Prostate gland (tissue), 2 donors: ENCODE measurements around the gene TMEM179B. TPM values are rescaled to one million over a fixed set of nuclear protein-coding genes. Genes with fewer than 3 reads are reported as not detected.

Experiments
- DNase-seq: peaks from one replicate; pipeline ENCODE4 v3.0.0-alpha.2; 2019; ENCODE audit warnings: low spot score
- H3K27ac ChIP-seq, 2 donors: fragments of 200-600 bp; sonication (generic); 2 replicates each; pipeline ENCODE4 v1.5.1; 2017 to 2019
- H3K27me3 ChIP-seq: fragments of 200-600 bp; sonication (generic); replicated peaks from 2 replicates; pipeline ENCODE4 v1.5.1; 2019; ENCODE audit not compliant: insufficient read depth
- H3K36me3 ChIP-seq, 2 donors: fragments of 200-600 bp; sonication (generic); 1 replicate in 1 of 2; 2 replicates in 1 of 2; pipeline versions ENCODE4 v1.5.1 to v1.8.1; 2017 to 2019
- H3K4me1 ChIP-seq: fragments of 200-600 bp; sonication (generic); replicated peaks from 2 replicates; pipeline ENCODE4 v1.5.1; 2019
- H3K4me3 ChIP-seq, 2 donors: fragments of 200-600 bp; sonication (generic); 2 replicates each; pipeline ENCODE4 v1.5.1; 2017 to 2019
- H3K9me3 ChIP-seq: fragments of 200-600 bp; sonication (generic); 2 replicates; pipeline ENCODE4 v1.5.1; 2017
- CTCF ChIP-seq, 4 experiments: fragments of 200-600 bp in 2 of 4; fragments of 450-650 bp in 2 of 4; sonication (generic) in 2 of 4; IDR thresholded peaks; 1 replicate in 3 of 4; 2 replicates in 1 of 4; pipeline ENCODE4 v1.5.1; 2016 to 2019; ENCODE audit warnings: antibody characterized with exemption in 4 of 4, mild to moderate bottlenecking in 2 of 4, moderate library complexity in 2 of 4
- POLR2A ChIP-seq: fragments of 450-650 bp; IDR thresholded peaks from one replicate; pipeline ENCODE4 v1.6.1; 2016; ENCODE audit warnings: antibody characterized with exemption, mild to moderate bottlenecking
- POLR2AphosphoS5 ChIP-seq: sonication (generic); formaldehyde crosslinking; IDR thresholded peaks from one replicate; pipeline ENCODE4 v1.6.1; 2017; ENCODE audit warnings: antibody characterized with exemption
- WGBS: methylation state at CpG from one replicate; pipeline ENCODE4 v1.1.5; 2018; 5-methylcytosine and 5-hydroxymethylcytosine counted together
- intact Hi-C: fragments of 100-400 bp; cut with DNase I; formaldehyde crosslinking; loops from one replicate; pipeline ENCODE4 v1.14.2; 2022
- total RNA-seq, 2 donors: library from RNA; depleted of rRNA; stranded (reverse); fragments of >200 nt; gene quantifications; one replicate each; pipeline ENCODE4 v1.1.0, GENCODE V29; 2016

The TMEM179B gene
- total RNA-seq, 2 donors from 2014 or later: 139 to 200 TPM

- peak overlapping the region; percentile 86 to 91 for H3K27ac ChIP-seq
- H3K27me3 ChIP-seq: no peaks in the 10 kb centered on the region
- H3K36me3 ChIP-seq: no peaks in the 10 kb centered on the region
- H3K9me3 ChIP-seq: no peaks in the 10 kb centered on the region
- no peak for TF ChIP-seq POLR2AphosphoS5
- TF ChIP-seq POLR2A: no peak
- no peak for TF ChIP-seq CTCF (IDR thresholded peaks at IDR 0.05)
- no peak for DNase-seq
- H3K4me1 ChIP-seq: peaks cover 5% of the 10 kb centered on the region
- WGBS: 3% methylated on average over 18 of the region's 18 CpGs
- H3K4me3 ChIP-seq: peak overlapping the region; percentile 62 to 80
- intact Hi-C loops: no loop called here
Observed at GRCh38 chr11:62770778-62771143, 16.4 kb upstream of the TMEM179B start.

GRCh38 chr11:62771144-62772021, 15.8 kb upstream of the TMEM179B start, which contains the start of gene TAF6L:
Gene TAF6L, plus strand, starts transcription at chr11:62771396. Its CDS starts 4,388 bp downstream, at chr11:62775784.
- 3% methylated on average over 50 of the region's 60 CpGs for WGBS
- peak within 1 kb of the TSS; percentile 86 to 91 for H3K27ac ChIP-seq
- H3K4me1 ChIP-seq: peaks cover 5% of the 10 kb centered on the region
- no peaks in the 10 kb centered on the region for H3K9me3 ChIP-seq
- H3K36me3 ChIP-seq: no peaks in the 10 kb centered on the region
- intact Hi-C loops: no loop called here
- TF ChIP-seq POLR2A (peak; percentile 41), CTCF (IDR thresholded peaks at IDR 0.05) (peak in 1 of 4 experiments; percentile 7), POLR2AphosphoS5 (peak; percentile 83)
- DNase-seq: peak; percentile 98
- H3K27me3 ChIP-seq: no peaks in the 10 kb centered on the region
- peak within 1 kb of the TSS; percentile 62 to 80 for H3K4me3 ChIP-seq

GRCh38 chr11:62774407-62774806, 12.8 kb upstream of the TMEM179B start:
- peaks cover 5% of the 10 kb centered on the region for H3K4me1 ChIP-seq
- WGBS: 92% methylated on average over 6 of the region's 6 CpGs
- no peak overlapping the region for H3K27ac ChIP-seq
- no peak for DNase-seq
- no peak overlapping the region for H3K4me3 ChIP-seq
- intact Hi-C loops: no loop called here
- H3K36me3 ChIP-seq: no peaks in the 10 kb centered on the region
- TF ChIP-seq CTCF (IDR thresholded peaks at IDR 0.05): no peak
- TF ChIP-seq POLR2A: no peak
- TF ChIP-seq POLR2AphosphoS5: no peak
- H3K9me3 ChIP-seq: no peaks in the 10 kb centered on the region
- no peaks in the 10 kb centered on the region for H3K27me3 ChIP-seq

- TF ChIP-seq POLR2A (no peak), CTCF (IDR thresholded peaks at IDR 0.05) (no peak), POLR2AphosphoS5 (no peak)
- no peak for DNase-seq
- Histone ChIP-seq H3K36me3 (no peaks in the 10 kb centered on the region), H3K27ac (no peak overlapping the region), H3K4me1 (peaks cover 2% of the 10 kb centered on the region), H3K4me3 (no peak overlapping the region), H3K27me3 (no peaks in the 10 kb centered on the region), H3K9me3 (no peaks in the 10 kb centered on the region)
- WGBS: 95% methylated on average over 17 of the region's 17 CpGs
- intact Hi-C loops: no loop called here
Observed at GRCh38 chr11:62775646-62776045, 11.6 kb upstream of the TMEM179B start.

- Histone ChIP-seq H3K36me3 (no peaks in the 10 kb centered on the region), H3K4me1 (no peaks in the 10 kb centered on the region), H3K9me3 (no peaks in the 10 kb centered on the region), H3K27me3 (no peaks in the 10 kb centered on the region), H3K27ac (no peak overlapping the region), H3K4me3 (no peak overlapping the region)
- TF ChIP-seq POLR2A: no peak
- DNase-seq: no peak
- WGBS: 86% methylated on average over 2 of the region's 2 CpGs
- intact Hi-C loops: no loop called here
Observed at GRCh38 chr11:62777389-62777788, 9.8 kb upstream of the TMEM179B start.
